Peyer's patch (tissue), 4 donors: ENCODE measurements around the gene NOVA2. TPM values are rescaled to one million over a fixed set of nuclear protein-coding genes. Genes with fewer than 3 reads are reported as not detected.

ENCODE experiments used
- DNase-seq, 3 donors: peaks; one replicate each; pipeline ENCODE4 v3.0.0-alpha.2; 2017 to 2019
- H3K27ac ChIP-seq, 4 donors: fragments of 200-600 bp; sonication (generic); one replicate each; pipeline ENCODE4 v1.5.1; 2016 to 2019
- H3K27me3 ChIP-seq, 2 donors: fragments of 200-600 bp; sonication (generic); one replicate each; pipeline ENCODE4 v1.5.1; 2019
- H3K36me3 ChIP-seq, 3 donors: fragments of 200-600 bp; sonication (generic); one replicate each; pipeline ENCODE4 v1.5.1; 2016 to 2019
- H3K4me1 ChIP-seq, 4 donors: fragments of 200-600 bp; sonication (generic); one replicate each; pipeline ENCODE4 v1.5.1; 2016 to 2019
- H3K4me3 ChIP-seq, 4 donors: fragments of 200-600 bp; sonication (generic); 1 replicate in 3 of 4; 2 replicates in 1 of 4; pipeline ENCODE4 v1.5.1; 2016 to 2019; ENCODE audit warnings: mild to moderate bottlenecking in 1 of 4
- H3K9me3 ChIP-seq, 4 donors: fragments of 200-600 bp; sonication (generic); one replicate each; pipeline ENCODE4 v1.5.1; 2016 to 2019; ENCODE audit warnings: mild to moderate bottlenecking in 1 of 4
- CTCF ChIP-seq, 6 experiments: fragments of 450-650 bp in 4 of 6; fragments of 200-600 bp in 2 of 6; sonication (generic) in 1 of 6; IDR thresholded peaks; one replicate each; pipeline ENCODE4 v1.5.1; 2017 to 2019; ENCODE audit warnings: antibody characterized with exemption in 6 of 6, mild to moderate bottlenecking in 3 of 6, moderate library complexity in 1 of 6
- POLR2A ChIP-seq, 2 donors: fragments of 450-650 bp; IDR thresholded peaks; one replicate each; pipeline ENCODE4 v1.5.1; 2017; ENCODE audit warnings: antibody characterized with exemption in 2 of 2, mild to moderate bottlenecking in 2 of 2, moderate library complexity in 2 of 2
- total RNA-seq, 4 donors: library from RNA; depleted of rRNA; stranded (reverse); fragments of >200 nt; gene quantifications; one replicate each; pipeline ENCODE4 v1.1.0, GENCODE V29; 2016

NOVA2 gene
- total RNA-seq, 4 donors from 2014 or later = 0.53 to 4.1 (median 1.5) TPM

- no peak overlapping the region for H3K4me3 ChIP-seq
- DNase-seq = no peak
These were observed 47.9 kb upstream of the NOVA2 start for GRCh38 chr19:46021531-46022041.

GRCh38 chr19:46020819-46021125 lies 47.1 kb upstream of the NOVA2 start:
- H3K4me1 ChIP-seq = peaks cover 0 to 7% (median 4%) of the 10 kb centered on the region in 4 donors
- peaks cover 0 to 11% of the 10 kb centered on the region in 2 donors for H3K27me3 ChIP-seq
- TF ChIP-seq POLR2A (IDR thresholded peaks at IDR 0.05) (no peak), CTCF (IDR thresholded peaks at IDR 0.05) (no peak)
- no peaks in the 10 kb centered on the region for H3K36me3 ChIP-seq
- no peaks in the 10 kb centered on the region for H3K9me3 ChIP-seq
- DNase-seq = no peak
- no peak overlapping the region for H3K4me3 ChIP-seq
- no peak overlapping the region for H3K27ac ChIP-seq

More at GRCh38 chr19:46021531-46022041, 47.9 kb upstream of the NOVA2 start:
- Histone ChIP-seq H3K9me3 (no peaks in the 10 kb centered on the region), H3K27me3 (peaks cover 0 to 11% of the 10 kb centered on the region in 2 donors), H3K27ac (no peak overlapping the region), H3K4me1 (no peaks in the 10 kb centered on the region), H3K36me3 (no peaks in the 10 kb centered on the region)
- TF ChIP-seq CTCF (IDR thresholded peaks at IDR 0.05) (peak in 1 of 6 experiments; percentile 9), POLR2A (IDR thresholded peaks at IDR 0.05) (no peak)

- no peaks in the 10 kb centered on the region for H3K9me3 ChIP-seq
- TF ChIP-seq POLR2A (IDR thresholded peaks at IDR 0.05) (no peak), CTCF (IDR thresholded peaks at IDR 0.05) (no peak)
- no peak for DNase-seq
- peaks cover 0 to 23% of the 10 kb centered on the region in 2 donors for H3K27me3 ChIP-seq
- H3K27ac ChIP-seq = no peak overlapping the region
- peaks cover 0 to 21% (median 13%) of the 10 kb centered on the region in 4 donors for H3K4me1 ChIP-seq
- no peak overlapping the region for H3K4me3 ChIP-seq
- no peaks in the 10 kb centered on the region for H3K36me3 ChIP-seq
These were observed 45.6 kb upstream of the NOVA2 start for GRCh38 chr19:46019270-46019669.

DNA sequence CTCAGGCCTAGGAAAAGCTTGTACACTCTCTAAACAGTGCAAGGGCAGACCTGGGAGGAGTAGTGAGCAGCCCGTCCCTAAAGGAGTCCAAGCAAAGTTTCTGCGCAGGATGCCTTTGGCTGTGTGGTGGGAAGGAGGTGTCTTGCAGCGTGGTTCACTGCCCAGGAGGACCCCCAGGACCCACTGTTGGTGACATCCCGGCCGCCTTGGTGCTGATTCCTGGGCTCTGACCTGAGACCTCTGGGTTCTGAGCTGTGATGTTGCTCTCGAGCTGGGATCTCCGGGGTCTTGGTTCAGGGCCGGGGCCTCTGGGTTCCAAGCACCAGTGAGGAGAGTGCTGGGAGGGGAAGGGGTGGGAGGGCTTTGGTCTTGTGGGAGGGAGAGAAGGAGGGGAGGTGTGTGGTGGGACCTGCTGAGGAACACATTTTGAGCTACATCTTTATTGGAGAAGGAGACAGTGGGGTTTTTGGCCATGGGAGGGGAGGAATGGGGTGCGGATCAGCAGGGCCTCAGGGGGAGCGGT lies 45.1 kb upstream of the NOVA2 start:
- TF ChIP-seq POLR2A (IDR thresholded peaks at IDR 0.05) = no peak
- Histone ChIP-seq H3K27me3 (peaks cover 0 to 23% of the 10 kb centered on the region in 2 donors), H3K36me3 (no peaks in the 10 kb centered on the region), H3K9me3 (no peaks in the 10 kb centered on the region), H3K4me1 (peaks cover 0 to 21% (median 13%) of the 10 kb centered on the region in 4 donors), H3K27ac (no peak overlapping the region), H3K4me3 (no peak overlapping the region)
- no peak for DNase-seq

DNA sequence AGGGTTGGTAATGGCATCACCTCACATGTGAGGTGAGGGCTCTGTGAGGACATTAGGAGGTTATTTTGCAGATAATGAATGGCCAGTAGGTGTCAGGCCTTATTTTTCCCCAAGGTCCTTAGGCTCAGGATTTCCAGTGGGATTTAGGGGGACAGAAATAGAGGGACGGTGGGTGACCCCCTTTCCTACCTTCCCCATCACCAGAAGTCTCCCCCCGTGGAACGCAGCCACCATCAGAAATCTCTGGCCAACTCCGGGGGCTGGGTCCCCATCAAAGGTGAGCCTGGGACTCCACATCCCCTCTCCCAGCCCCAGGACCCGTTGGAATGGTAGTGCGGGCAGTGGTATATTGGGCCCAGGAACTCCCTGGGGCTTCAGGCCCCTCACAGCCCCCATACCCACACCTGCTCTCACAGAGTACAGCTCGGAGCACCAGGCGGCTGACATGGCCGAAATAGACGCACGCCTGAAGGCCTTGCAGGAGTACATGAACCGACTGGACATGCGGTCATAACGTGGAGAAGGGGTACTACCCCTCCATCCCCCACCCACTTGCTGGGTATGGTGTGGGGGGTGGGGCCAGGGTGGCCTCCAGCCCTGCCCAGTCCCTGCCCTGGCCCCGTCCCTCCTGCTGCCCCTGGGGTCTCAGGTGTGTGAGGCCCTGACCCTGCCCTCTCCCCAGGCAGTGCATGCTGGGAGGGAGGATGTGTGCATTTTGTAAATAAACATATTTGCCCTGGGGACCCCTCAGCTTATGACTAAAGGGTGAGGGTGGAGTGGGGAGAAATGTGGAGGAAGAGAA lies 44.4 kb upstream of the NOVA2 start:
- TF ChIP-seq CTCF (IDR thresholded peaks at IDR 0.05) (no peak), POLR2A (IDR thresholded peaks at IDR 0.05) (no peak)
- DNase-seq = no peak
- no peak overlapping the region for H3K27ac ChIP-seq
- H3K9me3 ChIP-seq = no peaks in the 10 kb centered on the region
- H3K4me1 ChIP-seq = peaks cover 0 to 21% (median 13%) of the 10 kb centered on the region in 4 donors
- H3K36me3 ChIP-seq = no peaks in the 10 kb centered on the region
- no peak overlapping the region for H3K4me3 ChIP-seq
- peaks cover 0 to 23% of the 10 kb centered on the region in 2 donors for H3K27me3 ChIP-seq

GRCh38 chr19:46017095-46017429 lies 43.4 kb upstream of the NOVA2 start:
- H3K36me3 ChIP-seq = no peaks in the 10 kb centered on the region
- no peaks in the 10 kb centered on the region for H3K9me3 ChIP-seq
- H3K27me3 ChIP-seq = peaks cover 0 to 13% of the 10 kb centered on the region in 2 donors
- no peak overlapping the region for H3K4me3 ChIP-seq
- TF ChIP-seq POLR2A (IDR thresholded peaks at IDR 0.05) (no peak), CTCF (IDR thresholded peaks at IDR 0.05) (peak in 1 of 6 experiments; percentile 29)
- H3K4me1 ChIP-seq = peaks cover 0 to 21% (median 13%) of the 10 kb centered on the region in 4 donors
- no peak overlapping the region for H3K27ac ChIP-seq
- no peak for DNase-seq
